ENCODE measurements around the gene OOSP3.
"Not testable (repeated sequence)": the region's sequence is repeated elsewhere in the genome, so short reads cannot be mapped to it uniquely, and the experiment has no call there.

Gene OOSP3, protein sequence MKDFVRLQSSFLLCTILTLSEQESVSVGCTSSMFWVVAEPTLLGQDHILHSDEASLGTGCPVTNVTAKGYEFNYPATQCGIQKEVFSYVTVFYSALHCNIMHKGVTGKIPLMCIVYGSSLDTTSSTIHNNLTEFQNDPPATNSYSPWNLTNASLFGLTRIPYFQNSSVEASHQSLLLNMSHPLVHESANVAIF

DNA sequence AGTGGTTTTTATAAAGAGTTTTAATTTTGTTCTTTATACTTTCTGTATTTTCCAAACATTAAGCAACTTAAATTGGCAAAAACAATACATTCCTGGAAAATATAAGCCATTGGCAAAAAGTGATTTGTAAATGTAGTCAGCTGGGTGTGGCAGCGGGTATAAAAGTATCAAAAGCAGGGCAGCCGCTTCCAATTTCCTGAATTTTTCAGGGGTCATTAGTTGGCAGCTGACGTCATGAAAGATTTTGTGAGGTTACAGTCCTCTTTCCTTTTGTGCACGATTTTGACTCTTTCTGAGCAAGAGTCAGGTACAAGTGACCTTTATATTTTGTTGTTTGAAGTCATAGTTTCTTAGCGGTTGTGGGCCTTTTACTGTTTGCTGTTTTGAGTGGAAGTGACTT, at the start of gene OOSP3:
Gene OOSP3, plus strand, starts transcription at position 208 of the 400 bp plus-strand sequence. Its CDS starts 27 bp downstream, at position 235.
- no peak for FAIRE-seq

DNA sequence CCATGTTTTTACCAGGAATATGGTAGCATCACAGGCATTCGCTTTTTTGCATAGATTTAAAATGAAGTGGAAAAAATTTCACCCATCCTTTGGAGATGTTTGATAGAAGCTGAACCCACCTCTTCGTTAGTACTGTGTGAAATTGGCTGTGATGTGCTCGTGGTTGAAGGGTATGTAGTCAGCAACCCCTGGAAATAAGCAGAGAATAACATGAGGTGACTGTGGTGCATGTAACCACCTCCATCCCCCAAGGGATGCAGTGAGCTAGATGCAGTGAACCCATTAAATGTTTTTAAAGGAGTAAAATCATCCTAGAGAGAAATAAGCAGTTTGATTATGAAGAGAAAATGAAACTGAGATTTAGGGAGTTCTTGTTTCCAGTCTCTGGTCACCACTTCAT, 49.2 kb upstream of the OOSP3 start:
- FAIRE-seq, result no peak

DNA sequence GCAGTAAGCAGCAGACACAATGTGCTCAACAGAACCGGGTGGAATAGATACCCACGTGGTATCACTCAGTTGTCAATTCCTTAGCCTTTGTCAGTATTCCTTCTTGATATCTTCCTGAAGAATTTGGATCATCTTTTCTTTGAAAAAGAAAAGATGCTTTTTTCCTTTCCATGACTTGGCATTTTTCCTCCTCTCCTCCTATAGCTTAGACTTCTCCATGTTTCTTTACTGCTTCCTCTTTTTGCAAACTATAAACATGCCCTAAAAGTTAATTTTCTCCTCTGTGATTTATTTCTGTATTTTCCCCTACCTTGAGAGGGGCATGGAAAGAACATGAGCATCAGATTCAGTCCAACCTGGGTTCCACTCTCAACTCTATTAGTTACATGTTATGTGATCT, 45.0 kb upstream of the OOSP3 start:
- no peak for FAIRE-seq

DNA sequence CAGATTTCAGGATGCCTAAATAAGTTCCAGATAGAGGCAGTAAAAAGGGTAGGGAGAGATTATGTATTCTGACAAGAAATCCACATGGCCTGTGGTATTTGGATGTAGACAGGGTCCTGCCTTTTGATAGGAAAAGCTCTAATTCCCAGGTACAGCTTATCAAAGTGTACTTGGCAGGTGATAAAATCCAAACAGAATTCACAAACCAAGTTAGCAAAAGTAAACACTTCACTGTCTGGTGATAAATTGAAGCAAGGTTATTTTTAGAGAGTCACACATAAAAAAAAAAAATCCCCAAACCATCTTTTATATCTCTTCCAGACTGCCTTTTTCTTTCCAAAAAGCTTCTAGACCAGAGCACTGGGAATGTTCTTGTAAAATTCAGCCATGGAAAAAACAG, 39.0 kb upstream of the OOSP3 start:
- no peak for FAIRE-seq

DNA sequence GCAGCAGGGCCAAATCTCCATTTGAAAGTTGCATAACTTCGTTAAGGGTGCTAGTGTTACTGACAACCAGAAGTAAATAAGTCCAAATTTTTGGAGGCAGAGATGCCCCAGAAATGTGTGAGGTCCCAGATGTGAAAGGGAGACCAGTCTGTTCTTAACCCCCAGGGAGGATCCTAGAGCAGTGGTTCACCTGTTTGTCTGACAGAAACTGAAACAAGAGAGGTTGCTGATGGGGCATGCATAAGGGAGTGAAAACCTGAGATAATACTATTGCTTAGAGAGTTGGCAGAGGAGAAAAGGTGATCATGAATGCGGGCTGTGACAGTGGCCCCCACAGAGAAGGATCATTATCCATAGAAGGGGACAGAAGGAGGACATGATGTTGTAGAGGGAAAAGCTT, 37.1 kb upstream of the OOSP3 start:
- no peak for FAIRE-seq

DNA sequence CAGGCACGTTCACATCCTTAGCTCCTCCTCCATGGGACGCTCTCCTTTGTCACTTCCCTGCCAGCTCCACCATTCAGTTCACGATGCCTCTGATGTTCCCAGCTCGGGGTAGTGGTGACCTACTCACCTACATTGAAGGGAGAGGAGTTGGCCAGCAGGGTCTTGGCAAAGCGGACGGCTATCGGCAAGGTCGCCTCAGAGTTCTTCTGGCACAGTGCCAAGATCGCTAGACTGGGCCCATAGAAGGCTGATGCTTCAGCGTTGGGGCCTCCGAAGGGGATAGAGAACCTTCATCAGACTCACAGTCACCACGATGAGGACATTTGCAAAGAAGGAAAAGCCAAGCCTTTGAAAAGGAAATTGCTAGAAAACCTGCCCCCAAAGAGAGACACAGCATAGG, 36.3 kb upstream of the OOSP3 start:
- FAIRE-seq, result no peak

DNA sequence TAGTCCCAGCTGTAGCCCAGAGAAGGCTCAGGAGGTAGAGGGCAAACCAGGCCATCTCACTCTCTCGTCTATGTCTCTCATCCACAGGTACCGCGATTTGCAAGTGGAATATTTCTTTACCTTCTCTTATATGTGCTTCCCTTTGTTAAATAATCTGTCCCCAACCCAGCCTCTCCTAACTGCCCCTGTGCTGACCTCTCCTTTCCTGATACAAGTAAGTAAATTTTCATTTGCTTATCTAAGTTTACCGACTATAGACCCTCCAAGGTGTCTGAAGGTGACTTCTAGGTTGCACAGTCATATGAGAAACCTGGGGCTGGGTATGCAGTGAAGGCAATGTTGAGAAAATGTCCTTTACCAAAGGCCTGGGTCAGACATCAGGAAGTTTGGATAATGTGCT, 33.2 kb upstream of the OOSP3 start, which contains the start of gene CBLIF:
Gene CBLIF, minus strand, starts transcription at position 101 of the 400 bp plus-strand sequence. Its CDS starts 46 bp downstream, at position 55.
- FAIRE-seq, result no peak

DNA sequence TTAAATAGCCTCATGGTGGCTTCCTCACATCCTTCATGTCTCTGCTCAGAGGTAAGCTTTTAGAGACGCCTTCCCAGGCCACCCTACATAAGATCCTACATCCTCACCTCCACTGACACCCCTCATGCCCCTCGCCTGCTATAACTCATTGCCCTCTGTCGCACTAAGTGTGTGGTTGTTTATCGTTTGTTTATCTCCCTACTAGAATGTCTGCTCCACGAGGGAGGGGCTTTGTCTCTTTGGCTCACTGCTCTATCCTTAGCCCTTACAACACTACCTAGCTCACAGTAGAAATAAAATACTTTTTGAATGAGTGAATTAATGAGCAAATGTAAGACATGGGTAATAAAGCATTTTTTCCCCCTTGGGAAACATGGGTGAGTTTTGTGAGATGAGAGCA, 32.0 kb upstream of the OOSP3 start:
- FAIRE-seq, result no peak

DNA sequence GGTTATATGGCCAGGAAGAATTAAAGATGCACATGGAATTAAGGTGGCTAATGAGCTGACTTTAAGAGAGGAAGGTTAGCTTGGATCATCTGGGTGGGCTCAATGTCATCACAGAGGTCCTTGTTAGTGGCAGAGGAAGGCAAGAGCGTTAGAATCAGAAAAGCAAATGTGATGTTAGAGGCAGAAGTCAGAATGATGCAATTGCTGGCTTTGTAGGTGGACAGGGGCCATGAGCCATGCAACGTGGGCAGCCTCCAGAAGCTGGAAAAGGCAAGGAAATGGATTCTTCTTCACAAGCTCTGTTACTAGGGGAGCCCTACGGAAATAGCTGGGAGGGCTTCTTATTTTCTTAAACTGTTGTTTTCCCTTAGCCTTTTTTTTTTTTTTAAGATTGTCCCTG, 31.0 kb upstream of the OOSP3 start:
- FAIRE-seq, result no peak

DNA sequence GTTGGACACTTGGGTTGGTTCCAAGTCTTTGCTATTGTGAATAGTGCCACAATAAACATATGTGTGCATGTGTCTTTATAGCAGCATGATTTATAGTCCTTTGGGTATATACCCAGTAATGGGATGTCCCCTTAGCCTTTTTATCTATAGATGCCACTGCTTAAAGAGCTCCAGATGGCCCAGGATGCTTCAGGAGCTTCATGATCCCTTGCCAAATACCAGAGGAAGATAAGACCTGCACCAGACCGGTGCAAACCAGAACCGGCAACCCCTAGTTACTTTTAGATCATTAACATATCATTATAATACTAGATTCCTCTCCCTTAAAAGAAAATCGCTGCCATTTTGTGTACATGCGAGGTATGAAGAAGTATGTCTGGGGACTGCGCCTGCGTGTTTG, 30.1 kb upstream of the OOSP3 start:
- not testable (repeated sequence) for FAIRE-seq

DNA sequence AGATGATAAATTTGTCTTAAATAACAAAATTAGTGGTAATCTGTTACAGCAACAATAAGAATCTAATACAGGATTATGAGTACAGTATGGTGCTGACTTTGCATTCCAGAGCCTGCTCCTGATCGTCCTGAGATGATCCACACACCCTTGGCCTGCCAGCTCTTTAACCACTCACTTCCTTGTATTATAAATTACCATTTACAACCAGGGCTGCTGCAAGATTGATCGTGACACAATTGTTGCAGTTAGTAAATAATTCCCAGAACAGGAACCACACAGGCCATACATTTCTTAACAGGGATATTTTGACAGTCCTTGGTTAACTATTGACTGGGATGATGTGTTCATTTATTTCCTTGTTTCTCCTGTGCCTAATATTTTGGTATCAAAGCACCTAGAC, 29.5 kb upstream of the OOSP3 start:
- peak; percentile 45 for FAIRE-seq

DNA sequence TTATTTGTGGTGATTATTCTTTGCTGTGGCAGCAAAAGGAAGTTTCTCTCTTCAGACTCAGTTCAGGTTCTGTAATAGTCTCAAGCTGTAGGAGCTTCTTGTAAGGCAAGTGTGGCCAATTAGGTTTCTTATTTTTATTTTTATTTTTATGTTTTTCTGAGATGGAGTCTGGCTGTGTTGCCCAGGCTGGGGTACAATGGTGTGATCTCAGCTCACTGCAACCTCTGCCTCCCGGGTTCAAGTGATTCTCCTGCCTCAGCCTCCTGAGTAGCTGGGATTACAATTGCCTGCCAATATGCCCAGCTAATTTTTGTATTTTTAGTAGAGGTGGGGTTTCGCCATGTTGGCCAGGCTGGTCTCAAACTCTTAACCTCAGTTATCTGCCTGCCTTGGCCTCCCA, 29.0 kb upstream of the OOSP3 start:
- not testable (repeated sequence) for FAIRE-seq

DNA sequence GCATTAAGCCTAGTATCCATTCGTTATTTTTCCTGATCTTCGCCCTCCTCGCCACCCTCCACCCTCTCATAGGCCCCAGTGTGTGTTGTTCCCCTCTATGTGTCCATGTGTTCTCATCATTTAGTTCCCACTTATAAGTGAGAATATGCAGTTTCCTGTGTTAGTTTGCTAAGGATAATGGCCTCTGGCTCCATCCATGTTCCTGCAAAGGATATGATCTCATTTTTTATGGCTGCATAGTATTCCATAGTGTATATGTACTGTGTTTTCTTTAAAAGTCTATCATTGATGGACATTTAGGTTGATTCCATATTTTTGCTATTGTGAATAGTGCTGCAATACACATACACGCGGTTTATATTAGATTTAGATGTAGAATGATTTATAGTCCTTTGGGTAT, 27.2 kb upstream of the OOSP3 start:
- FAIRE-seq, result not testable (repeated sequence)

DNA sequence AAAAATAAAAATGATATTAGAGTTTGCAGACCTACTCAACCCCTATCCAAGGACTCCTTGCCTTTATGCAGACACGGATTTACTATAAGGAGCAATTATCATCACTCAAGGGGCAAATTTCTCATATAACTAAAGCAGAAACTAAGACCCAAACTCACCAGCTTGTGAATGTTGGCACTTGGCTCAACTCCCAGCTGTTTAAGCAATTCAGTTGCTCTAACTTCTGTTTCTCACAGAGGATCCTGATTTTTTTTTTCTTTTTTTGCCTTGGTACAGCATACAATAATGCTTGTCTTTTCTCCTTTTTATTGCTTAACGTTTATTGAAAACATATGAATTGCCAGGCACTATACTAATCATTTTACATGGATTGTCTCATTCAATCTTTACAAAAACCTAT, 23.7 kb upstream of the OOSP3 start:
- no peak for FAIRE-seq

DNA sequence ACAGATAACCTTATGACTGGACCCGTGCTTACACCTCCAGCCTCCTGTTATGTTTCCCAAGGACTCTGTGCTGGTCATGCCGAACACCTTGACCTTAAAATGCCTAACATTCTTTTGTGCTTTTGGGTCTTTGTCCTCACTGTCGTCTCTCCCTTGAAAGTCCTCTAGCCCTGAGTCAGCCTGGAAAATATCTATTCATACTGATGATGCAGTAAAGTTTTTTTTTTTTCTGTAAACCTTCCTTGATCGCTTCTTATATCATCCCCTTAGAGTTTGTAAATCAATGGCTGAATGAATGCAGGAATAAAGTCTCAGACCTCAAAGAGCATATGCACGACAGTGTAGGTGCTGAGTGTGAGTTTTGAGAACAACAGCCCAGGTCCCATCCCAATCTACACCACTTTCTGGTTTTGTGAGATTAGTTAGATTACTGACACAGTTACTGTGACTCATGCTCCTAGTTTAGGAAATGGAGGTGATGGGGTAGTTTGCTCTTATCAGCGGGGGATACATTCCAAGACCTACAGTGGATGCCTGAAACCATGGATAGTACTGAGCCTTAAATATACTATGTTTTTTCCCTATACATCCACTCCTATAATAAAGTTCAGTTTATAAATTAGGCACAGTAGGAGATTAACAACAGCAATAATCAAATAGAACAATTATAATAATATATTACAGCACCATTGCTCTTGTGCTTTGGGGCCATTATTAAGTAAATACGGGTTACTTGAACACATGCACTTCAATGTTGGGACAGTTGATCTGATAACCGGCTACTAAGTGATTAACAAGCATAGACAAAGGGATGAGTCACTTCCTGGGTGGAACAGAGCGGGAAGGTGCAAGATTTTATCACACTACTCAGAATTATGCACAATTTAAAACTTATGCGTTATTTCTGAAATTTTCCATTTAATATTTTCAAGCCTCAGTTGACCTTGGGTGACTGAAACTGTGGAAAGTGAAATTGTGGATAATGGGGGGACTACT, 20.8 kb upstream of the OOSP3 start:
- no peak for FAIRE-seq

DNA sequence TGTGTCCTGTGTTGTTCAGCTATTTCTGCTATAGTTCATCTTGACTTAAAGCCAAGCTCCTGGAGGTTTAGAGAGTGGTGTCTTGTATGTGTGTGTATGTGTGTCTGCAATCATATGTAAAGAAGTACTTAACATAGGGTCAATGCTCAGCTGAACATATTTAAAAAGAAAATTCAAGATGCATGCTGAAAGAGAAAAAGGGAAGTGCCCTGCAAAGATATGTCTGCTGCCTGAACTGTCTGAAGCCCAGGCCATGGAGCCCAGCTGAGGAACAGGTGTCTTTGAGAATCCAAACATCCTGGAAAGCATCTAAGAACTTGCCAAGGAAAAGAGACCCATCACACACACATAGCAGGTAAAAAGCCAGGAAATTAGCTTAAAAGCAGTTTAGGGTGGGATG, 18.9 kb upstream of the OOSP3 start:
- no peak for FAIRE-seq

DNA sequence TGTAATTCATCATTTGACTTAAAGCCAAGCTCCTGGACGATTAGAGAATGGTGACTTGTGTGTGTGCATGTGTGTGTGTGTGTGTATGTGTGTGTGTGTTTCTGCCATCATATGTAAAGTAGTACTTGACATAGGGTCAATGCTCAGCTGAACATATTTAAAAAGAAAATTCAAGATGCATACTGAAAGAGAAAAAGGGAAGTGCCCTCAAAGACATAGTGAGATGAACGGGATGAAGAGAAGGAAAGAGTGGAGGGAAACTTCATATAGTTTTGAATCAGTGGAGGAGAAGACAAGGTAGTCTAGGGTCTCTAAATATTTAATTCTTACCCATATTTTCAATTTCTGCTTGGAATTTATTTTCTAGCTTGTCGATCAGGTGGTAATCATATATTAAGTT, 16.3 kb upstream of the OOSP3 start:
- FAIRE-seq, result no peak

DNA sequence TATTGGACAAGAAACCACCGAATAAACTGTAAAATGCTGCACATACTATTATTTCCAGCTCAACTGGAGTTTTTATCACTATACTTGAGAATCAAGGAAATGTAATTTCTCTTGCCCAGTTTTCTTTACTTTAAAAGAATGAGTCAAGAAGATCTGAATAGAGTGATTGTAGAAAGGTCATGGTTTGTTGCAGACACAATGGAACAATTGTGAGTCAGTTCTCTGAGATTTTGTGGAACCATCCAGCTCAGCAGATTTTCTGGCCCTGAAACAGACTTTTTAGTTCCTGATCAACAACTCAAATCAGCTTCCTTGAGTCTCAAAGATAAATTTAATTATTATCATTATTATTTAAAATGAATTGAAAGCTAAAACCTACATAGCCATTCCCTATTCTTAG, 13.6 kb upstream of the OOSP3 start:
- FAIRE-seq, result no peak

DNA sequence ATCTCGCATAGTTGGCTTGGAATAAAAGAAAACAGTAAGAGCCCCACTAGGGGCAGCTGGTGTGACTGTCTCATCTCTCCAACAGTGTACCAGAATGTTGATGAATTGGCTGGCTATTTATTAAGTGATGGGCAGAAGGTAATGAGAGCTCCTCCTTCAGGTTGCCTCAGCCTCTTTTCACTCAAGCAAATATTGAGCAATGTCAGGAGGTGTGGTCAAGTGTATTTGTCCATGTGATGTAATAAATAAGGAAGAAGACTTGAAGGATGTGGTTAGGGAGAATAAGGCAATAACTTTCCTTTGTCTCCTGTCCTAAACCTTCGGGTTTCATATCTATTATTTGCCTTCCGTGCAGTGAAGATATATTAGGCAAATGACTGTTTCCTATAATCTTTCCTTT, 12.2 kb upstream of the OOSP3 start, which contains the start of gene TCN1:
Gene TCN1, minus strand, starts transcription at position 91 of the 400 bp plus-strand sequence. Its CDS starts 17 bp downstream, at position 74.
- FAIRE-seq, result no peak

DNA sequence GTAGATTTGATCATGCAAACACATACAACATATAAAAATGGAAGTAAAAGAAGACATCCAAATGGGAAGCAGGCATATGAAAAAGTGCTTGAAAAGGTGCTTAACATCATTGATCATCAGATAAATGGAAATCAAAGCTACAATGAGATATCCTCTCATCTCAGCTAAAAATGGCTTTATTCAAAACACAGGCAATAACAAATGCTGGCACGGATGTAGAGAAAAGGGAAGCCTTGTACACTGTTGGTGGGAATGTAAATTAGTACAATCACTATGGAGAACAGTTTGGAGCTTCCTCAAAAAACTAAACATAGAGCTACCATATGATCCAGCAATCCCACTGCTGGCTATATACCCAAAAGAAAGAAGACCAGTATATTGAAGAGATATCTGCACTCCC, 11.7 kb upstream of the OOSP3 start:
- FAIRE-seq, result no peak

DNA sequence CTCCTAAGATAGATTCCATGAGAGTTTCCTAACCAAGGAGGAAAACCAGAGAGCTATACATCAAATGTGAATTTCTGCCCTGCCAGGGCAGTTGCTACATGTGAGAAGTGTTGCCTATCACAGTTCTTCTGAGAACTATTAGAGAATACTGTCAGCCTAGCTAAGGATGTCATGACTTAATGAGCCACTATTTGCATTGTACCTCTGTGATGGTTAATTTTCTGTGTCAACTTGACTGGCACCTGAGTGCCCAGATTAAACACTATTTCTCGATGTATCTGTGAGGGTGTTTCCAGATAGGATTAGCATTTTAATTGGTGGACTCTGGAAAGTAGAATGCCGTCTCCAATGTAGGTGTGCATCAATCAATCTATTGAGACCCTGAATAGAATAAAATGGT, 10.6 kb upstream of the OOSP3 start:
- FAIRE-seq, result no peak

DNA sequence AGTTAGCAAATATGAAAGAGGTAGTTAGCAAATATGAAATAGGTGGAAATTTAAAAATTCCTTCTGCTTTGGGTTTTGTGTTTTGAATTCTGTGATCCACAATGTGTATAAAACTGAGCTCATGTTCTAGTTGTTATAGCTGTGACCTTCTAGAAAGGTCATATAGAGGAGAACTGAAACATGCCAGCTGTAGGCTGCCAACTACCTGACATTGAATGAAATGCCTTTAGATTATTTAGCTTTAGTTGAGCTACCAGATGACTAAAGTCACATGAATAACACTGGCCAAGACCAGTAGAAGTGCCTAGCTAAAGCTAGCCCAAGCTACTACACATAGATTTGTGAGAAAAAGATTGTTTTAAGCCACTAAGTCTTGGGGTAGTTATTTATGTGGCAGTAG, 6.5 kb upstream of the OOSP3 start:
- FAIRE-seq, result no peak

DNA sequence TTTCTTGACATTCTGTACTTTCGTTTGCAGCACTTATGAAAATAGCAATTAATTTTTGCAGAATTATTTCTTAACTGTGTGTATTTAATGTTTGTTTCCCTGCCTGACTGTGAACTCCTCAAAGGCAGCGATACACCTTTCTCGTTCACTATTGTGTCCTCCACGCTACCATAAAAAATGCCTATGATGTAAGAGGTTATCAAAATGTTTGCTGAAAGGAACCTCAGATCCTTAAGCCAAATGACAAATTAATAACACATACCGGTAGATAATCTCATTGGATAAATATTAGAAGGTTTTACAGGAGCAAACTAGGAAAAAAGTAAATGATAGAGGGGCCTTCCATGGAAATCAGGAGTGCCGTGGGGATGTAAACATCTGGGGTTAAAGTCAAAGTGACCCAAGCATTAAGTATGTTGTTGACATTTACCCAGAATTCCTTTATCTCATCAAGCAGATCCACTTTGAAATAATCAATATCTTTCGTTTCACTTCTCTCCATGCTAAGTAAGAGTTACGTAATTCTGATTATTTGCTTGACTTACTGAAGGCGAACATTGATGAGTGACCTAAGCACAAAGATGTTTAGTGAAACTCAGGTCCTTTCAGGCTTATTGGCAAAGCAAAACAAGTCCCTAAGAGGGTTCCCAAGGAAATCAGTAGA, 2.6 kb upstream of the OOSP3 start:
- FAIRE-seq, result no peak
